GM18909 (cell line): ENCODE measurements around the gene FAM53A.

Source experiments
- ATAC-seq: cut with Tn5 transposase; IDR thresholded peaks from one replicate; pipeline ENCODE4 v1.9.1; 2021; ENCODE audit warnings: mild to moderate bottlenecking; ENCODE audit not compliant: unreplicated experiment, poor library complexity

Gene FAM53A

DNA sequence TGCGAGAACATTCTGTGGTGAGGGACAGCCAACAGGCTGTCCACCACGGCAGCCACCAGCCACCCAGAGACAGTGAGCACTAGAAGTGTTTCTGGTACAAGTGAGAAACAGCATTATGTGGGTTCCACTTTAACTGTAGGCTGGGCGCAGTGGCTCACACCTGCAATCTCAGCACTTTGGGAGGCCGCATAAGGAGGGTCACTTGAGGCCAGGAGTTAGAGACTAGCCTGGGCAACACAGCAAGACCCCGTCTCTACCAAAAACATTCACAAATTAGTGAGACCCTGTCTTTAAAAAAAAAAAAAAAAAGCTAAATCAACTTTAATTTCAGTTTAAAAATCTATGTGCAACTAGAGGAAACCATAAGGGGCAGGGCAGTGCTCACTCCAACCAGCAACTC, 20.6 kb downstream of the FAM53A start:
- no peak for ATAC-seq

GRCh38 chr4:1661695-1662094, 22.4 kb downstream of the FAM53A start:
- no peak for ATAC-seq

- no peak for ATAC-seq
Observed at GRCh38 chr4:1660948-1661677, 23.0 kb downstream of the FAM53A start.

DNA sequence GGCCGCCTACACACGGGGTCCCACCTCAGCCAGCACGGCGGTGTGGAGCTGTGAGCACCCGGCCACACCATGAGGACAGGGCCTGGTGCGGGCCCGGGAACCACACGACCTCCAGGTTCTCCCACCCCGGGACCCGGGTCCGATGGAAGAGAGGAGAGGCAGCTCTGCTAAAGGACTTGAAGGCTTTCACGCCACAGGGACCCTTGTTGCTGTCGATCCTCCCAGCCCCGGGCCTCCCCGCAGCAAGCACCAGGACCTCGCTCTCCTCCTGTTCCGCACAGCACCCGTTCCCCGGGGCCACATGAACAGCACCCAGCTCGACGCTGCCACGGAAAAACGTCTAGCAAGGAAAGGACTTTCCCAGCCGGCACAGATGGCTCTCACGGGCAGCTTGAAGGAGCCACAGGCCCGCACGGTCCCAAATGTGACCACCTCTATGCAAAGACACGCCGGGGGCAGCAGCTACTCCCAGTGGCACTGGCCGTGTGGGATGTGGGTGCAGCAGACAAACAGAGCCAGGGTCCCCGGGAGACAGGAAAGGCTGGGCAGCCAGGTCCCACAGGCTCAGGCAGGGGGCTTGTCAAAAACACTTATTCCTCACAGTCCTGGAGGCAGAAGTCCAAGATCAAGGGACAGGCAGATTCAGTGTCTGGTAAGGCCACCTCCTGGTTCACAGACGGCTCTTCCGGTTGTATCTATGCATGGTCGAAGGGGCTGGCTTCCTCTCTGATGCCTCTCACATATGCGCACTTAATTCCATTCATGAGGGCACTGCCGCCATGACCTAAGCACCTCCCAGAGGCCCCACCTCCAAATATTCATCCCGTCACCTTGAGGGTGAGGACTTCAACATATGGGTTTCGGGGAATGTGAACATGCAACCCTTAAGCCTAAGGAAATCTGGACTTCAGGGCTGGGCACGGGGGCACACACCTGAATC, 24.7 kb downstream of the FAM53A start:
- no peak for ATAC-seq

DNA sequence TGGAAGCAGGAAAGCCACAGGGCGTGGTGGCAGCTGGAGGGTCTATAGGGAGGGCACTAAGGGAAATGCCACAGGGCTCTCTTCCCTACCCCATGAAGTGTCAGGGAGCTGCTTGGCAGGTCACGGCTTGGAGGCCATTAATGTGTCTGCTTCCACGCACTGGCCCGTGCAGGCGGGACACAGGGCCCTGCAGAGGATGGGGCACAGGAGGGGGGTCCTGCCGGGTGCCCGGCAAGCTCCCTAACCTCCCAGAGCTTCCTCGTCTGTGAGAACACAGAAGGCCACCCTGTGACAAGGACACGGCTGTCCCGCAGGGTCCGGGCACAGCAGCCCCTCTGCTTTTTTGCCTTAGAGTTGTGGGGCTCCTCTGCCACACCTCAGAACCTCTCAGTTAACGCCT, 25.5 kb downstream of the FAM53A start:
- ATAC-seq: no peak

- ATAC-seq: no peak
Observed at GRCh38 chr4:1658146-1658545, 26.0 kb downstream of the FAM53A start.

DNA sequence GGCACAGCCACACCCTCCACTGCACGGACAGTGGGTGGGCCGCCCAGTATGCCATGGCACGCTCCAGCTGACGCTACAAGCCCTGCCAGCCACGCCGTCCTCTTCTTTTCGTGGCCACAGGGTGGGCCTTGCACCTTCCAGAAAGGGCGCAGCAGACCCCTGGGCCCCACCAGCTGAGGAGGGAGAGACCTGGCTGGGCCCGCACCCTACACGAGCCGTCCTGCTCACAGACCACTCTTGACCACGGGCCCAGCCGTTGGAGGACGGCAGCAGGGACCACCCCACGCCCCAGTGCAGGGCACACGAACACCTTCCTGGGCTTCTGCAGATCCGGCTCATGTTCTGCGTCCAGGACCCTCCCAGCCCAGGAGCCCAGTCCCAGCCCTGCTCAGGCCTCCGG, 27.1 kb downstream of the FAM53A start:
- ATAC-seq: no peak

- ATAC-seq: no peak
Observed at GRCh38 chr4:1656132-1656531, 28.0 kb downstream of the FAM53A start.

- no peak for ATAC-seq
Observed at GRCh38 chr4:1655676-1656075, 28.4 kb downstream of the FAM53A start.

GRCh38 chr4:1655081-1655480, 29.0 kb downstream of the FAM53A start:
- ATAC-seq: no peak

GRCh38 chr4:1654216-1654955, 29.7 kb downstream of the FAM53A start:
- ATAC-seq: no peak

DNA sequence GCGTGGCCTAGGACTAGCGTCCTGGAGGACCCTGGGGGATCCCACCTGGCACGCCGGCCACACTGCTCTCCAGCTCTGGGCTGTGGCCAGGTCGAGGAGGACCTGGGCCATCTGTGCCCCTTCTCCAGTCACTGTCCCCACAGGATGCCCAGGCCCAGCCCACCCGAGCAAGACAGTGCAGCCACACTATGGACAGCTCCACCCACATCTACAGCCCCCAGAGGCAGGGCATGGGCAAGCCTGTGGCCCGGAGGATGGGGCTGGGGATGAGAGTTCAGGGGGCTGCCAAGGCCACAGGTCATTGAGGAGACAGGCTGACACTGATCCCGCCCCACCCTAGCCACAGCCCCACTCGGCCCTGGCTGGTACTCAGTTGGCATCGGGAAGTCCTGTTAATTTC, 30.3 kb downstream of the FAM53A start:
- ATAC-seq: no peak

DNA sequence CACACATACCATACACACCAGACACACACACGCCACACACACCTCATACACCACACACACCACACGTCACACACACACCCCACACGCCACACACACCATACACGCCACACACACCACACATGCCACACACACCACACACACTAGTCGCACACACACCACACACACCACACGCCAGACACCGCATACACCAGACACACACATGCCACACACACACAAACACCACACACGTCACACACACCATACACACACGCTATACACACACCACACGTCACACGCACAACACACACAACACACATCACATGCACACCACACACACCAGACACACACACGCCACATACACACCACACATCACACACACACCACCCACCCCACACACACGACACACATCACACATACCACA, 32.0 kb downstream of the FAM53A start:
- ATAC-seq: no peak

GRCh38 chr4:1651609-1652008, 32.5 kb downstream of the FAM53A start:
- no peak for ATAC-seq

GRCh38 chr4:1648962-1649361, 35.2 kb downstream of the FAM53A start:
- ATAC-seq: no peak

GRCh38 chr4:1647432-1647831, 36.7 kb downstream of the FAM53A start:
- ATAC-seq: no peak

- no peak for ATAC-seq
Observed at GRCh38 chr4:1646690-1647089, 37.4 kb downstream of the FAM53A start.

DNA sequence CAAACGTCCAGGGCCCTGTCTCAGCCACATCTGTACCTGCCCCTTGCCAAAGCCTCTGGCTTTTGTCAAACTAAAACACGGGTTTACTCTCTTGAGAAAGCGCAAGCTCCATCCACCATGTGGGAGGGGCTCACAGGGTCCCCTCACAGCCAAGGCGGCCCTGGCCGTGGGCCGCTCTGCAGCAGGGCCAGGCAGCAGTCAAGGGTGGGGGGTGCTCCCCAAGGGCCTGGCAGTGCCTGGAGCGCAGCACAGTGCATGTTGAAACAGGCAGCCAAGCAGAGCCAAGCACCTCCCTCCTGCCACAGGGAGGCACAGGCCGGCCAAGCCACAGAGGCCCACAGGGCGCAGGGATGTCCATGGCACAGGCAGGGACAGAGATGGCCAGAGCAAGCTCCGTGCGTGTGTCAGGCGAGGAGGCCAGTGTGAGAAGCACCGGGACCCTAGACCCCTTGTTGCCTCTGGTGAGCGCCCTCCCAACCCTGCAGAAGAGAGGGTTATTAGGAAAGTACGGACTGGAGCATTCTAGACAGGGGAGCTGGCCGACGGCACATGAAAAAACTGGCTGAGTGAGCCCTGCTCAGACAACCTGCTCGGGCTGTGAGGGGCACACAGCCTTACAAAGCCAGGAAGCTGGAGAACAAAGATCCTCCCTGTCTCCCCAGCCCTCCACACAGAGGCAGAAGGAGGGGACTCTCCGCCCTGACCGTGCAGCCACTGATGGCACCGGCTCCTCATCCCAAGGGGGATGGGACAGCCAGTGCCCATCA, 39.0 kb downstream of the FAM53A start:
- no peak for ATAC-seq

GRCh38 chr4:1643971-1644735, 40.0 kb downstream of the FAM53A start:
- no peak for ATAC-seq
